GM21576 (cell line): ENCODE results near the gene MAFG.

Source experiments
- ATAC-seq: cut with Tn5 transposase; IDR thresholded peaks from one replicate; pipeline ENCODE4 v1.9.1; 2021; ENCODE audit warnings: mild to moderate bottlenecking, moderate library complexity; ENCODE audit not compliant: unreplicated experiment

Gene MAFG

DNA sequence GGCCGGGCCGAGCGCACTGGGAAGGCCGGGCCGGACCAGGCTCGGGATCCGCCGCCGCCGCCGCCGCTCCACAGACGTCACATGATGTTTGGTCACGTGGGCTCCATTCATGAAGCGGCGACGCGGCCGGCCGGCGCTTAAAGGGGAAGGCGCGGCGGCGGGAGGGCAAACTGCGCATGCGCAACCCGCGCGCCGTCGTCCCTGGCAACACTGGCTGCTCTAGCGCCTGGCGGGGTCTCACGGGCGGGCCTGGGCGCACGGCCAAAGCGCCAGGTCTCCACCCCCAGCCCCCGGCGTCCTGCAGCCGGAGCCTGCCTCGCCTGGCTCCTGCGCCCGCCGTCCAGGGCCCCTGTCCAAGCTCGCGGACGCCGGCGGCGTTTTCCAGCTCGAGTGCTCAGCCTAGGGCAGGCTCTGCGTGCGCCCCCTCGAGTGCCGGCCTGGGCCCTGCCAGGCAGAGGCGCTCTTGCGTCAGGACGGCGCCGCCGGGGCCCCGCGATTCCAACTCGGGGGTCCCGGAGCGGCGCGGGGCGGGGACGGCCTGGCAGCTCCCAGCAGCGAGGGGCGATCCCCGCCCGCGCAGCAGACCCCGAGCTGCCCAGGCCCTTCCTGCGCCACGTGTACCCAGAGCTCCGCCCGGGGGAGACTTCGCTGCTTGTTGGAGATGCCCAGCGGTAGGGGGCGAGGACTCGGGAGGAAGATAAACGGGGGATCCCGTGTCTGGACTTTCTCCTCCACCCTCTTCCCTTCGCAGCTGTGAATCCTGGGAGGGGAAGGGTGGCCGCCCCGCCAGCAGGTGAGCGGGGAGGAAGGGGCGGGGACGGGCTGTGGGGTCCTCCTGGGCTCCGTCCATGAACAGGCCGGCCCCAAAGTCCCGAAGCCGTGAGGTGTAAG is at the start of gene MAFG:
Gene MAFG (minus strand): TSS at position 83 of the 891 bp plus-strand sequence. CDS start 4,550 bp downstream, outside the sequence.
- ATAC-seq = no peak

GRCh38 chr17:81976332-81977210 is 49.0 kb upstream of the MAFG start:
- no peak for ATAC-seq

DNA sequence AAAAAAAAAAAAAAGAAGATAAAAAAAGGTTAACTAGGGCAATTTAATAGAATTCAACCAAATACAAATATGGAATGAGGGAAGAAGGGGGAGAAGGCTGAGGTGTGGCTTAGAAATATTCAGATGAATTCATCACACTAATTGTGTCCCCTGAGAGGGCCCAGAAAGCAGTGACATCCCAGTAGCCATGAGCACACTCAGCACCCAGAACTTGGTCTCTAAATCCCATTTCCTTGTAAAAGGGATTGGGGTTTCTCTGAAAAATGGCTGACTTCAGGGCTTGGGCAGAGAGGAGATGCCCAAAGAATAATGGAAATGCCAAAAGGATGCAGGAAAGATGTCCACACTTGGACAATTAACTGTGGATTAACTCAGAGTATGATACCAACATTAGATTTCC is 45.9 kb upstream of the MAFG start:
- ATAC-seq = no peak

DNA sequence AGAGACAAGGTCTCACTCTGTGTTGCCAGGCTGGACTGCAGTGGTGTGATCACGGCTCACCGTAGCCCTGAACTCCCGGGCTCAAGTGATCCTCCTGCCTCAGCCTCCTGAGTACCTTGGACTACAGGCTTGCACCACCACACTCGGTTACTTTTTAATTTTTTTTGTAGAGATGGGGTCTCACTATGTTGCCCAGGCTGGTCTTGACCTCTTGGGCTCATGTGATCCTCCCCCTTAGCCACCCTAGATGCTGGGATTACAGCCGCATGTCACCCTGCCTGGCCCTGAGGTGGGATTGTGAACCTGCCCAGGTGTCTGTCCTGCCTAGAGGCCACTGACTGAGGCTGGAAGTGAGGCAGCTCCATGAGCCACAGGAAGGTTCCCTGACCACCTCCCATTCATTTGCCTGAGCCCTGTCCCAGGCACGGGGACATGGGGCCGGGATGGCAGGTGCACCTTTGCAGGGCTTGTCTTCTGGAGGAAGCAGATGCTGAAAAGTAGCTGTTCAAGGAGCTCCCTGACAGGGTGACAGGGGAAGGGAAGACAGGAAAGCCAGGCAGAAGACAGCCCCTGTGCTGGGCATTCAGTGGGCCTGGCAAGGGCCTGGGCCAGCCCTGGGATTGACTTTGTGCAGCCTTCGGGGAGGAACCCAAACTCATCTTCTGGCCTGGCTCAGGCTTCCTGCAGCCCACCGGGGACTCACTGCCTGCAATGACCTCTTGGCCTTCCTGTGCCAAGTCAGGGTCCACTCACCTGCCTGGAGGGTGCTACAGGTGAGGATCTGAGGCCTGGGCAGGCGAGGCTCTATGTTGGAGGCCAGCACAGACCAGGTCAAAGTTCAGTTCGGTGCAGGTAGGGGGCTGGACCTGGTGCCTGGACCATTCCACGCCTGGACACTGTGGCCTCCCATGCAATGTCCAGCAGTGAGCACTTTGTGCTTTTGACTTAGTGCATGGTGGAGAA is 41.6 kb upstream of the MAFG start:
- no peak for ATAC-seq

DNA sequence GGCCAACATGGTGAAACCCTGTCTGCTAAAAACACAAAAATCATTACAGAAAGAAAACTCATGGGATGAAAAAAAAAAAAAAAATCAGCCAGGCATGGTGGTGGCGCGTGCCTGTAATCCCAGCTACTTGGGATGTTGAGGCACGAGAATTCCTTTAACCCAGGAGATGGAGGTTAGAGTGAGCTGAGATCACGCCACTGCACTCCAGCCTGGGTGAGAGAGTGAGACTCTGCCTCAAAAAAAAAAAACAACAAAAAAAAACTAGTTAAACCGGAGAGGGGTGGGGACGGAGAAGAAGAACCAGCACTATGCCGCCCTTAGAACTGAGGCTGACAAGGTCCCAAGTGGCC is 40.8 kb upstream of the MAFG start:
- ATAC-seq = no peak

DNA sequence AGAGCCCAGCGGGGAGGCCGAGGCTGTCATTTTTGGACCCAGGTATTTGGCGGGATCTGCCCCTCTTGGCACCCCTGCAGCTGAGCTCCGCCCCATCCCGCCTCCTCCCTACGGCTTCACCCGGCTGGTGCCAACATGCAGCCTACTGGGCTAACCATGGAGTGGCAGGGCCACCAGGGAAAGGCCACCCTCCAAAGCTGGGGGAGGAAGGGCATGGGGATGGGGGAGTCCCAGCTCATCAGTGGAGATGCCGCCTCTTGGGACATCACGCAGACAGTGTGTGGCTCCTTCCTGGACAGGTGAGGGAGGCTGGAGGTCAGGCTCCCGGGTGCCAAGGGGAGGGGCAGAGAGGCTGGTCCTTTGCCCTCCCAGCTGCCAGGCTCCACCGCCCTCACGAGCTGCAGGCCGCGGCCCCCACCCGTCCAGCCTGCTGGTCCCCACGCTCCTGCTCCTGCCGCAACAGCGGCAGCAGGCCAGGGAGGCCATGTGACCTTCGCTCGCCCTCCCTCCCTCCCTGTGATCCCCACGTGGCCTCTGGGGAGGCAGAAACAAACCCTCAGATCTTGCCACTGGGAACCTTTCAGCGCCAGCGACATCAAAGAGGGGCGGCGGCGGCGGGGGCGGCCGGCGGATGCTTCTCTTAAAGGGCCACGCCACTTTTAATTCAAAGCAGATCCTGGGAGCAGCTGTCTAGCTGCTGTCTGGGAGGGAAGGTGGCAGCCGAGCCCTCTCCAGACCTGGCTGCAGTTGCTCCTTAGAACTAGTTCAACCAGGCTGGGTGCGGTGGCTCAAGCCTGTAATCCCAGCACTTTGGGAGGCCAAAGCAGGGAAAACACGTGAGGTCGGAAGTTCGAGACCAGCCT is 40.2 kb upstream of the MAFG start:
- no peak for ATAC-seq

GRCh38 chr17:81967244-81967532 is 39.7 kb upstream of the MAFG start:
- ATAC-seq = no peak

- ATAC-seq = no peak
Observed at GRCh38 chr17:81966343-81967243, 39.1 kb upstream of the MAFG start.

DNA sequence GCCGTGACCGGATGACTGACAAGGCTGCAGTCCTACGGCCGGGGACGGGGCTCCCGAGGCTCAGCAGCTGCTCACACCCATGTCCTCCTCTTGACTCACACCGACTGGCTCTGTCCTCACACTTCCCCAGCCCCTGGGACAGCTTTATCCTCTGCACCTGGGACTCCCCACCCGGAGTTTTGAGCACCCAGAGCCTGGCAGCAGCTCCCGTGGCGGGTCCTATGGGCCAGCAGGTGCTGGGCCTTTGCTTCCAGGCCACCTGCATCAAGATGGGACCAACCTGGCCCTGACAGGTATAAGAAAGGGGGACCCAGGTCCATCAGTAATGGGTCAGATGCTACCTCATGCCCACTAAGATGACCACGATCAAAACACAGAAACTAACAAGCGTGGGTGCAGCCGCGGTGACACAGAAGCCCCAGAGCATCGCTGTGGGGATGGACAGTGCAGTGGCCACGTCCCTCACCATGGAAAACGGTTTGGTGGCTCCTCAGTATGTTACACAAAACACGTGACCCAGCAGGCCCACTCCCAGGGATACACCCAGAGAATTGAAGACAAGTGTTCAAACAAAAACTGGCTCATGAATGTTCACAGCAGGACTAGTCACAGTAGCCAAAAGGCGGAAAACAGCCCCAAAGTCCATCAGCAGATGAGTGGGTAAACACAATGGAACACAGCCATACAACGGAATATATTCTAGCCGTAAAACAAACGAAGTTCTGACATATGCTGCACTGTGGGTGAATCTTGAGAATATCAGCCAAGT is 36.7 kb upstream of the MAFG start:
- ATAC-seq = no peak

DNA sequence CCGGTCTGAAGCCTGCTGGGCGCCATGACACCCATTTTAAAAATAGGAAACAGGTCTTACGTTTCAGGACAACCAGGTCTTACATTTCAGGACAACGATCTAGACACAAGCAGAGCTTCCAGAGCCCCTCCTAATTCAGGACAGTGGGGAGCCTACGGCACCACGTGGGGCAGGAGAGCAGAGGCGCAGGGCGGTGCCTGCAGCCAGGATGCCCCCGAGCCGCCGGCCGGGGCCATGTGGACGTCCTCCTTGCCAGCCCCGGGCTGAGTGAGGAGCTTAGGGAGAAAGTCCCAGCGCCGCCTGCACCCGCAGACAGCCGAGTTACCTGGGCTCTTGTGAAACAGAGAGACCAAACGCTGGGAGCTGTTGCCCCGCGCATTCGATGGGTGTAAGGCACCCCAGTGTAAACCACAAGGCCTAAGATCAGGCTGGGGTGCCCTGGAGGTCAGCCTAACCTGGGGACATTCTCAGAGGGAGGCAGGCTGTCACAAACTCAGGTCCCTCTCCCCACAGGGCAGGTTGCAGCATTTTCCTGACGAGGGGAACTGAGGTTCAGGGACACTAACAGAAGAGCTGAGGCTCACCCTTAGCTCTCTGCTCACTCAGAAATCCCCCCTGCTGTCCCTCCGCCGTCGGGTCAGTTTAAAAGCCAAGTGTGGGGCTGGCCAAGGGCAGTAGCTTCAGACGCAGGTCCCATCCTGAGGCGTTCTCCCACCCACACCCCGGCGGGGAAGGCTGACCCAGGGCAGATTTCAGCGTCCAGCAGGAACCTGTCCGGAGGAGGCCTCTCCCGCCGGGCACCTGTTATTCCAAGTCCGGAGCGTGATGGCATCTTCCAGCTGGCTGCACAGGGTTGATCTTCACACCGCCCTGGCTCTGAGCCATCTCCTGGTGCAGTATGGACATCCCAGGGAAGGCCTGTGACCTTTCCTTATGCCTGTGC is 35.2 kb upstream of the MAFG start:
- no peak for ATAC-seq

DNA sequence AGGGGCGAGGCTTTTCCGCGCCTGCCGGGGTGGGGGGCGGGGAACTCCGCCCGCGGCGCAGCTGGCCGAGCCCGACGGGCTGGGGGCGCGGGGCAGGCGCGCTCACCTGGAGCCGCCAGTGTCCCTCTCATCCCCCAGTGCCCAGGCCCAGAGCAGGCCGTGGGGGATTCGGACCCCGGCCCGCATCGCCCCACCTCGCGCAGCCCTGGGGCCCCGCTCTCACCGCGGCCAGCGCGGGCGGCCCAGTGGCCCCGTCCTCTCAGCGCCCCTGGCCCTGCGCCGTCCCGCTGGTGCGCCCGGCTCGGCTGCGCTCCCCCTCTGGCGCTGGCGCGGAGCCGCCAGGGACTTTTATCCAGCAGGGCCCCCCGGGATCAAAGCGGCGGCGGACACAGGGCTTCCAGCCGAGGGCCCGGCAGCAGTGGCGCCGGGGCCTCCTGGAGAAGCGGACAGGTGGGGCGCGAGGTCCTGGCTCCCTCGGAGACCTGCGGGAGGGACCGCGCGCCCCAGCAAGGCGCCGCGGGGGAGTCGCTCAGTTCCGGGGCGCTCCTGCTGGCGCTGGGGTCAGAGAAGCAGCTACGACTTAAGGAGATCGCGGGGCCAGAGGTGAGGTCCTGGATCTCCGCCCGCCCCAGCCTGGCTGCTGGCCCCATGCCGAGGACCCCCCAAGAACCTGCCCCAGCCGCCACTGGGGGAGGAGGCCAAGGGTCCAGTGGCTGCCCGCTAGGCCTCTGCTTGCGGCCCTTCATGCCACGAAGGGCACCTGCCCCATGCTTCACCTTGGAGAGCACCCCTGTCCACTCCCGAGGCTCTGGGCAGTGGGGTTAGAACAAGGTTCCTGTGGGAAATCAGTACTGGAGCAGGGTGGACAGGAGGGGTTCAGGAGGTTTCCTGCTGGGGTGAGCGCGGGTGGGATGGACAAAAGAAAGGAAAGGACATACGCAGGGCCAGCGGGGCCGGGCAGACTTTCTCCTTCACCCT is 34.3 kb upstream of the MAFG start:
- ATAC-seq = no peak

DNA sequence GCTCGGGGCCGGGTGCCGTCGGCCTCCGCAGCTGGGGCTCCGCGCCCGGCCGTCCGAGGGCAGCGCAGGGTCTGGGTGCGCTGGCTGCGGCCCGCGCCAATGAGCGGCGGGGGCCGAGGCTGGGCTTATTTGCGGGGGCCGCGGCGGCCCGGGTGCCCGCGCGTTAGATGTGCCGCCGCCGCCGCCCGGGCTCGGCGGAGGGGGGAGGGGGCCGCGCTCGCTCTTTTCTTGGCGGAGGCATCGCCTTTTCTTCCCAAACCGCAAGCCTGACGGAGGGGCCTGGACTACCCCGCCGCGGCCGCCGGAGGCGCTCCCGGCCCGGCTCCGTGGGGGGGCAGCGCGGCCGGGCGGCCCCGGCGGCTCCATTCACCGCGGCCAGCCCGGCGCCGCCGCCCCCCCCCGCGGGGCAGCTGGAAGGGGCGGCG is 33.6 kb upstream of the MAFG start, which contains the start of gene NOTUM:
Gene NOTUM (minus strand): TSS at position 101 of the 425 bp plus-strand sequence. CDS start 278 bp downstream, outside the sequence.
- no peak for ATAC-seq

DNA sequence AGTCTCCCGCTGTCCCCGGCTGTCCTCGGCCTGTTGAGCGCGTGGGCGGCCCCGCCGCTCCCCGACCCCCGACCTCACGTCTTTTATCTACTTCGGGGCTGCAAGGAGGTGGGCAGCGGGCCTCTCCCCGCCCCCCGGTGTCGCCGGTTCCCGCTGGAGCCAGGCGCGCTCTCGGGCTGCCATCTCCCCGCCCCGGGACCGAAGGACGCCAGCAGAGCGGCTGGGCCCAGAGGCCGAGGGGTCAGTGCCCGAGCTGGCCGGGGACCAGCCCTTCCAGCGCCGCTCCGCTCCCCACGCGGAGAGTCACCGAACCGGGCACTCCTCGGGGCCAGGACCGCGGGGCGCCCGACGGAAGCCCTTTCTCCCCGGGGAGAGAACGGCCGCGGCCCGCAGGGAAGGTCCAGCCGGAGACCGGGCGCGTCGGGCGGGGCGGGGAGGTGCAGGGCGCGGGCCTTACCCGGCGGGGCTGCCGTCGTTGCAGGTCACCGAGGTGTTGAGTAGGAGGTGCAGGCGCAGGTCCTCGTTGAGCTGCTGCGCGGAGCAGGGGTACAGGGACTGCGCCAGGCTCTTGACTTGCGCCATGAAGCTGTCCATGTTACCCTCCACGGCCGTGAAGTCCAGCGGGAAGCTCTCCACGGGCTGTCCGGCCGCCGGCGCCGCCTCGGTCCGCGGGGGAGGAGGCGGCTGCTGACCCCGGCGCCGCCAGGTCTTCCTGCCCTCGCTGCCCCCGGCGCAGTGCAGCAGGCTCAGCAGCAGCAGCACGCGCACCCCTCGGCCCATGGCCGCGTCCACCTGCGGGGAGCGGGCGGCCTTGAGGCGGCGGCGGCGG is 32.8 kb upstream of the MAFG start:
- no peak for ATAC-seq

DNA sequence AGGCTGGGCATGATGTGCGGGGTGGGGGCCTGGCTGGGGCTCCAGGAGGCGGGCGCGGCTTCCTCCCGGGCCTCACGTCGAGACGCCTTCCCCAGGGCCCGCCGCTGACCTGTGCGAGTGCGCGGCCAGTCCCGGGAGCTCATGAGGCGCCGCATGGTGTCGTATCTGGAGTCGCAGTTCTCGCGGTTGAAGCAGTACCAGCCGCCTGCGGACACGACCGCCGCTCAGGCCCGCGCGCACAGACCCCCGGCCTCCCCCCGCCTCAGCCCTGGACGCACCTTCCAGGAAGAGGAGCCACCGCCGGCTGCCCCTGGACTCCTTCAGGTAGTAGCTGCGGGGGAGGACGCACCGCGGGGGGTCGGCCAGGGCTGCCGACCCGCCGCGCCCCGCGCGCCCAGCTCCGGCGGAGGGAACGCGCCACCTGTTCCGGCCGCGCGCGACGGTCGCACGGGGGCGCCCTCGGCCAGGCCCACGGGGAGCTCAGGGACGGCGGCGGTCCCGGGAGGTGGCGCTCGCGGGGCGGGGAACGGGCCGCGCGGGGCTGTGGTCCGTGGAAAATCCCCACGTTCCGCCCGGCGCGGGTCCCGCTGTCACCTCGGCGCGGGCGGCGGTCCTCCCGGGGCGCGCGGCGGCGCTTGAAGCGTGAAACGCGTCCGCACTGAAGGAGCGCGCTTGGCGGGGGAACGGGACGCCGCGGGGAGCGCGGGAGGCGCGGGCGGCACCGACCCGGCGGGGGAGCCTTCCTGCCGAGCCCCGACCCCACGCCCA is 32.0 kb upstream of the MAFG start:
- no peak for ATAC-seq
